Activated naive CD8-positive, alpha-beta T cell treated with anti-CD3 and anti-CD28 coated beads, Interleukin-2, amount 50 U/mL, for 24 hours (primary cell): Measurements from ENCODE around the gene DNAAF5.

ENCODE experiments used
- ATAC-seq: fragments of 150-1000 bp; cut with Tn5 transposase; one replicate; pipeline ENCODE4 v1.10.0; 2021
- DNase-seq: peaks from one replicate; pipeline ENCODE4 v3.0.0; 2021
- H3K27ac Mint-ChIP-seq: one replicate; pipeline ENCODE4 v1.8.0; 2021; ENCODE audit warnings: mild to moderate bottlenecking, mixed read lengths
- H3K27me3 Mint-ChIP-seq: one replicate; pipeline ENCODE4 v1.8.0; 2021; ENCODE audit warnings: mixed read lengths
- H3K36me3 Mint-ChIP-seq: one replicate; pipeline ENCODE4 v1.8.0; 2021; ENCODE audit warnings: low read depth, mixed read lengths
- H3K4me1 Mint-ChIP-seq: one replicate; pipeline ENCODE4 v1.8.0; 2021; ENCODE audit warnings: mixed read lengths
- H3K4me3 Mint-ChIP-seq: one replicate; pipeline ENCODE4 v1.8.0; 2021; ENCODE audit warnings: mild to moderate bottlenecking, moderate library complexity, mixed read lengths
- H3K9me3 Mint-ChIP-seq: one replicate; pipeline ENCODE4 v1.8.0; 2021; ENCODE audit warnings: mixed read lengths

Gene DNAAF5

DNA sequence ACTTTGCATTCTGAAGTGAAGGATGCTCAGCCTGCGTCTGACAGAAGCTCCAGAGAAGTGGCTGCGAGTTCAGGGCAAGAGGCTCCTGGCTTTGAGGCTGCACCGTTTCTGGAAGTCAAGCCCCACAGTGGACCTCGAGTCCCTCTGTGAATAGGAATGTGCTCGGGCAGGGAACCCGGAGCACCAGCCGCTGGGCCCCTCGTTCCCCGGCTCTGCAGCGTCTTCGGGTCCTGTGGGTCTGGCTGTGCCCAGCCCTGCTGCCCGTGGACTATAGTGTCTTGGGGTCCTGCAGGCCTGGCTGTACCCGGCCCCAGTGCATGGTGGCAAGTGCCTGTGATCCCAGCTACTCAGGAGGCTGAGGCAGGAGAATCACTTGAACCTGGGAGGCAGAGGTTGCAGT is 45.9 kb downstream of the DNAAF5 start:
- ATAC-seq, result no peak
- DNase-seq, result no peak
- H3K4me3 Mint-ChIP-seq, result no peak overlapping the region
- H3K36me3 Mint-ChIP-seq, result peaks cover 15% of the 10 kb centered on the region
- no peaks in the 10 kb centered on the region for H3K27me3 Mint-ChIP-seq
- H3K4me1 Mint-ChIP-seq, result no peaks in the 10 kb centered on the region
- H3K9me3 Mint-ChIP-seq, result no peaks in the 10 kb centered on the region
- H3K27ac Mint-ChIP-seq, result no peak overlapping the region

DNA sequence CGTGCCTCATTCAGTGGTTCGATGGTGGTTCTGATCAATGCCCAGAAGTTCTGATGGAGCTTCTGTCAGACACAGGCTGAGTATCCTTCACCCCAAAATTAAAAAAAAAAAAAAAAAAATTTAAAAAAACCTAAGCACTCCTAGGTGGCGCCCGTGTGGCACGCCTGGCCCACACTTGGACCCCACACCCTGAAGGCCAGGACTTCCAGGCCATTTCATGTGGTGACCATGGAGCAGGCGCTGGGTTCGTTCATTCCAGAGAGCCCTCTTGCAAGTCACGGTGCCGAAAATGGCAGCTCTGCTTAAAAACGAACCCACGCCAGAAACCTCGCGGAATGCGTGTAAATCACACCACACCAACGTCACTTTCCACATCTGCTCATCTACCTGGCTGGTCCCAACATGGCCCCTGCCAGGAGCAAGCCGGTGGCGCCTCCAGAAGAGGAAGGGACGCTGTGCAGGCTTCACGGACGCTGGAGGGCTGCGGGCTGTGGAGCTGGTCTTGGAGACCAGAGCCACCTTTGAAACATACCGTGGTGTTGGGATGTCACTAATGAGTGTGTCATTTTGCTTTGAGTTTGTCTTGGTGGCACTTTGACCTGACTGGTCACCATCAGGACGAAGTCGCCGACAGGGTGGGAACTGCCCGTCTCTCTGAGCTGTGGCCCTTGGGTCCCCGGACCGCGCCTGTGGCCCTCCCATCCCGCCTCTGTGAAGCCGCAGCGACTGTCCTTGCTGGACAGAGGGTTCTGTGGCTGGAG is 46.5 kb downstream of the DNAAF5 start:
- H3K4me1 Mint-ChIP-seq, result no peaks in the 10 kb centered on the region

DNA sequence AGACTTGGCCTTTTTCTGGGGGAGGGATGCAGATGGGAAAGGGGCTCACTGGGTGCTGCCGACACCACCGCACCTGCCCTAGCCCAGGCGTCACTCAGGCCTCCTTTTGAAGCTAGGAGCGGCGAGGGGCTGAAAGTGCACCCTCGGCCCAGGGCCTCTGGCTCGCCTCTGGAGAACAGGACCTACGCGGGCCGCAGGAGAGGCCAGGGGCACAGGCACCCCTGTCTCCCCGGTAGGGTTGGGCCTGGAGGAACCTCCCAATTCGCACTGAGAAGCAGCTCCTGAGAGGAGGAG is 47.1 kb downstream of the DNAAF5 start:
- H3K27me3 Mint-ChIP-seq, result no peaks in the 10 kb centered on the region
- H3K4me1 Mint-ChIP-seq, result no peaks in the 10 kb centered on the region
- no peaks in the 10 kb centered on the region for H3K9me3 Mint-ChIP-seq
- ATAC-seq, result no peak
- H3K27ac Mint-ChIP-seq, result no peak overlapping the region
- H3K4me3 Mint-ChIP-seq, result no peak overlapping the region
- peaks cover 11% of the 10 kb centered on the region for H3K36me3 Mint-ChIP-seq
- DNase-seq, result no peak

More for the DNA sequence above, 46.5 kb downstream of the DNAAF5 start:
- H3K4me3 Mint-ChIP-seq, result no peak overlapping the region
- no peaks in the 10 kb centered on the region for H3K9me3 Mint-ChIP-seq
- H3K27ac Mint-ChIP-seq, result no peak overlapping the region
- no peaks in the 10 kb centered on the region for H3K27me3 Mint-ChIP-seq
- ATAC-seq (no peak), DNase-seq (no peak)
- peaks cover 13% of the 10 kb centered on the region for H3K36me3 Mint-ChIP-seq

DNA sequence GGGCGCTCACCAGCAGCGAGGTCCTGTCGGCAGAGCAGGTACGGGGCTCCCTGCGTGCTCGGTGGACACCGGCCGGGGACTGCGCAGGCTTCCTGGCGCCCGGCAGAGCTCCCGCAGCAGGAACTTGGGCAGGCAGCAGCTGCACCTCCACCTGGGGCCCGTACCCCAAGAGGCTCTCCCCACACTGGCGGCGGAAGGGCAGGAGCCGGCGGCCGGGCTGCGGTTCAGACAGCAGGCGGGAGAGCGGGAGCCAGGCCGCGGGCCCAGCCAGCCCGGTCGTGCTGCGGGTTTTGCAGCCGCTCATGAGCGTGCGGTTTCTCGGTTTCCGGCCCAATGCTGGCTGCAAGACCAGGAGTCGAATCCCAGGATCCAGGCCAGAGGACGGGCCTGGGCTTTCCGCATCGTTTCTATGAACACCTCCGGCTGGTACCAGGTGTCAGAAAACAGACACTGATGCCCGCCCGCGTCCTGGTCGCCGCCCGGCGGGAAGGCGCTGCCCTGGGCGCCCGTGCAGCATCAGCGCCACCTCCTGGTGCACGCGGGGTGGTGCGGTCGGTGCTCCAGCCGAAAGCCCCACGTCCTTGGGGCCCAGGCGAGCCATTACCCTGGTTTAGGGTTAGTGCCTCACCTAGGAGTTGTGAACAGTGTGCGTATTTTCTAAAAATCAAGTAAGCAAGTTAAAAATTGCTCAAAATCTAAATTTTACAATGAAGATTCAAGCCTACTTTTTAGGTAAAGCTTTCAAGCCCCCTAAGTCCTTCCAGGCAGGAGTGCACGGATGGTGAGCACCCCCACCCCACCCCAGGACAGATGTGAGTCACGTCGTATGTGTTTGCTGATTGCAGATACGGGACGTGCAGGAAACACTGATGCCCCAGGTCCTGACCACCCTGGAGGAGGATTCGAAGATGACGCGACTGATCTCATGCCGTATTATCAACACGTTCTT is 47.9 kb downstream of the DNAAF5 start:
- H3K27ac Mint-ChIP-seq, result no peak overlapping the region
- H3K9me3 Mint-ChIP-seq, result no peaks in the 10 kb centered on the region
- H3K4me1 Mint-ChIP-seq, result no peaks in the 10 kb centered on the region
- H3K27me3 Mint-ChIP-seq, result no peaks in the 10 kb centered on the region
- DNase-seq, result peak; percentile 76
- H3K36me3 Mint-ChIP-seq, result peaks cover 11% of the 10 kb centered on the region
- no peak overlapping the region for H3K4me3 Mint-ChIP-seq
- ATAC-seq, result peak; percentile 59

DNA sequence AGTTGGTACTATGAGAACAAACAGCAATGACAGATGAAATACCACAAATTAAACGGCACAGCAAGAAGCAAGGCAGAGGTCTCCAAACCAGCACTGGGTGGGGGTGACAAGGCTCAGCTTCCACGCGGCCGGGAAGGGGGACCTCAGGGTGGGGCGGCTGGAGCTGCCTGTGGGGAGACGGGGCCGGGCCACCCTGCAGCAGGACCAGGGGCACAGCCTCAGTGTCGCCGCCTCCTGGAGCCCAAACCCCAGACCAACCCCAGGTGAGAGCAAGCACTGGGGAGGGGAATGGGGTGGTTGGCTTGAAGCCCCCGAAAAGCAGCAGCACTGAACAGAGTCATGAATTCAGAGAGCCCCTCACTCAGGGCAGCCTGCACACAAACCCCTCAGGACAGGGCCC is 49.9 kb downstream of the DNAAF5 start:
- H3K9me3 Mint-ChIP-seq, result no peaks in the 10 kb centered on the region
- H3K4me1 Mint-ChIP-seq, result no peaks in the 10 kb centered on the region
- no peak overlapping the region for H3K4me3 Mint-ChIP-seq
- no peak for ATAC-seq
- peaks cover 19% of the 10 kb centered on the region for H3K36me3 Mint-ChIP-seq
- H3K27me3 Mint-ChIP-seq, result no peaks in the 10 kb centered on the region
- no peak overlapping the region for H3K27ac Mint-ChIP-seq
- DNase-seq, result no peak

DNA sequence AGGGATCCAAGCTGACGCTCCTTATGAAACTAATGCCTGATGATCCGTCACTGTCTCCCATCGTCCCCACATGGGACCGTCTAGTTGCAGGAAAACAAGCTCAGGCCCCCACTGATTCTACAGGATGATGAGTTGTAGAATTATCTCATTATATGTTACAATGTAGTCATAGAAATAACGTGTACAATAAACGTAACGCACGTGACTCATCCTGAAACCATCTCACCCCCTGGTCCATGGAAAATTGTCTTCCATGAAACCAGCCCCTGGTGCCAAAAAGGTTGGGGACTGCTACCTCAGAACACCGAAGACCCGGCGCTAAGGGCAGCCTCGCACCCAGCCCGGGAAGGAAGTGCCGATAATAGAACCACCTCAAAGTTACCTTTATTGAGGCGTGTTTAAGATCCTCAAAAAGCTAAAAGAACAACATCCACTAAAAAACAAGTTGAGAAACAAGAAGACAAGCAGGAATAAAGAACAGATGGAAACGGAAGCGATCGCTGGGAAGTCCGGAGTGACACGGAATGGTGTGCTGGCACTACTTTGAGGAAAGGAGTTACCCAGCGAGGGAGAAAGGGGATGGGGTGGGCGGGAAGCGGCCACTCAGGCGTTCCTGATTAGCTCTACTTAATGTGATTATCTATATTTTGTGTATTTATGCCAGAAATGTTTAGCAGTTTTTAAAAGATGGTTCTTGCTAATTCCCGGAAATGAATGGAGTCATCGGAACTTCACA is 50.7 kb downstream of the DNAAF5 start:
- H3K36me3 Mint-ChIP-seq, result peaks cover 25% of the 10 kb centered on the region
- H3K4me3 Mint-ChIP-seq, result no peak overlapping the region
- no peak for ATAC-seq
- no peak for DNase-seq
- no peak overlapping the region for H3K27ac Mint-ChIP-seq
- no peaks in the 10 kb centered on the region for H3K27me3 Mint-ChIP-seq
- no peaks in the 10 kb centered on the region for H3K4me1 Mint-ChIP-seq
- no peaks in the 10 kb centered on the region for H3K9me3 Mint-ChIP-seq

DNA sequence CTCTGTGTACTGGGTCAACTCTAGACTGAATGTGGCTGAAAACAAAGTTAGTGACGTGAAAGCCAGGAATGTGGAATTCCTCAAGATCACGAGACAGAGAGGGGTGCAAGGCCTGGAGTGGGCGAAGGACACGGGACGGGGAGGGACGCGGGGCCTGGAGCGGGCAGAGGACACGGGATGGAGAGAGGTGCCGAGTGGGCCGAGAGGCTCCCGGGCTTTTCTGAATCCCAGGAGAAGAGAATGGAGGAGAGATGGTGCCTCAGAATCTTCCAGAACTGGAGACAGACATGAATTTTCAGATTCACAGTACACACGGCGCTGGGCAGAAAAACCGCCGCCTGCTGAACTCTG is 51.2 kb downstream of the DNAAF5 start:
- Mint-ChIP-seq H3K27ac (no peak overlapping the region), H3K4me1 (no peaks in the 10 kb centered on the region), H3K36me3 (peaks cover 25% of the 10 kb centered on the region), H3K9me3 (no peaks in the 10 kb centered on the region), H3K4me3 (no peak overlapping the region), H3K27me3 (no peaks in the 10 kb centered on the region)
- ATAC-seq (no peak), DNase-seq (no peak)

DNA sequence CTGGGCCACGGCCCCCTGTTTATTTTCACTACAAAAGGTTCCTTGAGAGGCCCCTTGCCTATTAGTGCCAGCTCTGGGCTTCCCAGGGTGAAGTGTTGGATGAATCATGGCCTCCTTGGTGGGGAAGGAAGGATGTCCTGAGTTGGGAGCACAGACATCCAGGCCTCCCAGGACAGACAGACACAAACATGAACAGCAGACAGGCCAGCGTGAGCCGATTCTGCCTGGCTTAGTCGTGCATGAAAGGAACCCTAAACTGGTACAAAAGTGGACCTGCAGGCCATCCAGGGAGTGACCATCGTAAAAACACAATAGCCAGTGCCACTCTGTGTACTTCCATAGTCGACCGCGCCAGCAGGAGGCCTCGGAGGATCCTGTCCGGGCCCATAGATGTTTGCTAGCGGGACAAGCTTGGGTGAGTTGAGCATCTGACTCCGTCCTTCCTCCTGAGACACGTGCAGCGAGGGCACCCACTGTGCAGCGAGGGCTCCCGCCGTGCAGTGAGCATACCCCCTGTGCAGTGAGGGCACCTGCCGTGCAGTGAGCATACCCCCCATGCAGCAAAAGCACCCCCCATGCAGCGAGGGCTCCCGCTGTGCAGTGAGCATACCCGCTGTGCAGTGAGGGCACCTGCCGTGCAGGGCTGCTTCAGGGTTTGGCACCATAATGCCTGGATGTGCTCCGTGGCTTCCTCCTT is 51.9 kb downstream of the DNAAF5 start:
- no peak overlapping the region for H3K4me3 Mint-ChIP-seq
- peaks cover 29% of the 10 kb centered on the region for H3K36me3 Mint-ChIP-seq
- ATAC-seq (no peak), DNase-seq (no peak)
- no peaks in the 10 kb centered on the region for H3K4me1 Mint-ChIP-seq
- no peak overlapping the region for H3K27ac Mint-ChIP-seq
- no peaks in the 10 kb centered on the region for H3K9me3 Mint-ChIP-seq
- no peaks in the 10 kb centered on the region for H3K27me3 Mint-ChIP-seq

DNA sequence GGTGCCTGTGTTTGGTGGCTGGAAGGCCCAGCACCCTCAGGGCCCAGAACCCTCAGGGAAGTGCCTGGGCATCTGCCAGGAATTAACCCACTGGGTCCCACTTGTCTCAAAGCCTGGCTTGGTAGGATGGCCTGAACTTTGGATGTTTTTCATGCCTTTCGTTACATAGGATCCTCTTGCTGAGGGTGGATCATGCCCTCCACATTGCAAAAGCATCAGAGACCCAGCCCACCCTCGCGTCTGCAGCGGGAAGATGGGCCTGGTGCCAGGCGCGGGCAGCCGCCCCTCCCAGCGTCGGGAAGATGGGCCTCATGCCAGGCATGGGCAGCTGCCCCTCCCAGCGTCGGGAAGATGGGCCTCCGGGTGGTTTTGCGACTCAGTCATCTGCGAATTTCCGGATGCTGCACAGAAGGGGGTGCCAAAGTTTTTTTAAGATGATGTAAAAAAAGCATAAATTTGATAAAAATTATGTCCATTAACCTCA is 52.5 kb downstream of the DNAAF5 start:
- H3K27me3 Mint-ChIP-seq, result no peaks in the 10 kb centered on the region
- H3K27ac Mint-ChIP-seq, result no peak overlapping the region
- peaks cover 32% of the 10 kb centered on the region for H3K36me3 Mint-ChIP-seq
- DNase-seq (no peak), ATAC-seq (no peak)
- no peak overlapping the region for H3K4me3 Mint-ChIP-seq
- no peaks in the 10 kb centered on the region for H3K9me3 Mint-ChIP-seq
- H3K4me1 Mint-ChIP-seq, result no peaks in the 10 kb centered on the region

DNA sequence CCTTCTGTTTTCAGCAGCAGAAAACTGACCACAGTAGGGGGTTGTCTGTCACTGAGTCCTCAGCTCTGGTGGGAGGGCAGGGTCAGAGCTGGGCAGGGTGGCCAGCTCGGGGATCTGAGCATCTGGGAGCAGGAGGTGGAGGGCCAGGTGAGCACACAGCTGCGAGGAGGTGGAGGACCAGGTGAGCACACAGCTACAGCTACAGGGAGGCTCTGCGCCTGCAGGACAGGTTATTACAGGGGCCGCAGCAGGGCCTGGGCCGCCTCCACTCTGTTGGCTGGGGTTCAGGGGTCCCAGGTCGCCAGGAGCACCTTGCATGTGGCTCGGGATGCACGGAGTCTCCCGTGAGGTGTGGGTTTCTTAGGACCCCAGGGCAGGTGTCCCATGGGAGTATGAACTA is 53.0 kb downstream of the DNAAF5 start:
- Mint-ChIP-seq H3K4me1 (no peaks in the 10 kb centered on the region), H3K9me3 (no peaks in the 10 kb centered on the region), H3K4me3 (no peak overlapping the region), H3K36me3 (peaks cover 32% of the 10 kb centered on the region), H3K27ac (no peak overlapping the region), H3K27me3 (no peaks in the 10 kb centered on the region)
- ATAC-seq (no peak), DNase-seq (no peak)

DNA sequence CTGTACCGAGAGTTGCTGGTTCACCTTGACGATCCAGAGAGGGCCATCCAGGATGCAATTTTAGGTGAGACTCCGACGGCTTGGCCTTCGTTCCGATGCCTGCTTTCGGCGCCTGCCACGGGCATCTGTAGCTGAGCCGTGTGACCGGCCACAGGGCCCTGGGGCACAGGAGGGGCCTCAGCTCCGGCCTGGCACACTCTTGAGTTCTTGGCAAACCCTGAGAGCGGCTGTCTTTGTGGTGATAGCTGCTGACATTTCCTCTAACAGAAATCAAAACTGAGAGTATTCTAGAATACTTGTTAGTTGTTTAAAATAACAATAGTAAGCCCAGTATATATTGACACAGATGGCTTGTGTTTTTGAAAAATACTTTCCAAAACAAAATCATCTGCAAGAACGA is 53.6 kb downstream of the DNAAF5 start:
- Mint-ChIP-seq H3K9me3 (no peaks in the 10 kb centered on the region), H3K36me3 (peaks cover 38% of the 10 kb centered on the region), H3K27ac (no peak overlapping the region), H3K4me3 (no peak overlapping the region), H3K4me1 (no peaks in the 10 kb centered on the region), H3K27me3 (no peaks in the 10 kb centered on the region)
- ATAC-seq (no peak), DNase-seq (no peak)

DNA sequence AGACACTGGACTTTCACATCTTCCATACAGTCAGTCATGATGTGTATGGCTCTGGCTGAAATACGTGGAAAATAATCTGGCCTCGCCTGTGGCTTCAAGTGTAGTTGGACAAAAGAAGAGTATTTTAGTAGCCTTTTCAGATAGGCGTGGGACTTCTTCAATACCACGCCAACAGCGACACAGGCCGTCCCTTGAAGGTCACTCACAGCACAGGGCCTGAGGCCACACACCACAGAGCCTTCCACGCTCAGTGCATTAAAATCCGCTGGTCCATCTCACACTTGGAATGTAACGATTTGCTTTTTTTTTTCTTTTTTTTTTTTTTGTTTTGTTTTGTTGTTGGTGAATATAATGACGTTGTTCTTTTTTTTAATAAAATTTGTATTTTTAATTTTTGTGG is 54.0 kb downstream of the DNAAF5 start:
- Mint-ChIP-seq H3K4me3 (no peak overlapping the region), H3K36me3 (peaks cover 39% of the 10 kb centered on the region), H3K27me3 (no peaks in the 10 kb centered on the region), H3K9me3 (no peaks in the 10 kb centered on the region), H3K27ac (no peak overlapping the region), H3K4me1 (no peaks in the 10 kb centered on the region)
- ATAC-seq (no peak), DNase-seq (no peak)

DNA sequence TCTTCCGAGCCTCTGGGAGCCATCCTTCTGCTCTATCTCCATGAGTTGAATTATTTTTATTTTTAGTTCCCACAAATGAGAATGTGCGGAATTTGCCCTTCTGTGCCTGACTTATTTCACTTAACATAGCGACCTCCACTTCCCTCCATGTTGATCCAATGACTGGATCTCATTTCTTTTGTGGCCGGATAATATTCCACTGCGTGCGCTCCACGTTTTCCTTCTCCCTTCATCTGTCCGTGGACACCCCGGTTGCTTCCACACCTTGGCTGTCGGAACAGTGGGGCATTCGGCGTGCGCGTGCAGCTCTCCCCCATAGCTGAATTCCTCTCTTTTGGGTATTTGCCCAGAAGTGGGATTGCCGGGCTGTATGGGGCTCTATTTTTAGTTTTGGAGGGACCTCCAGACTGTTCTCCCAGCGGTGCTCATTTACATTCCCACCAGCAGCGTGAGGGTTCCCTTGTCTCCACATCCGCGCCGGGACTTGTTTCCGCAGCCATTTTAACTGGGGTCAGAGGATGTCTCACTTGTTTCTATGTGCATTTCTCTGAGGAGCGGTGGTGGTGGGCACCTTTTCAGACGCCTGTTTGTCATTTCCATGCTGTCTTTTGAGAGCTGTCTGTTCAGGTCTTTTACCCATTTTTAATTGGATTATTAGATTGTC is 54.8 kb downstream of the DNAAF5 start:
- Mint-ChIP-seq H3K27ac (no peak overlapping the region), H3K4me1 (no peaks in the 10 kb centered on the region), H3K36me3 (peaks cover 36% of the 10 kb centered on the region), H3K4me3 (no peak overlapping the region), H3K27me3 (no peaks in the 10 kb centered on the region), H3K9me3 (no peaks in the 10 kb centered on the region)
- DNase-seq, result no peak
- ATAC-seq, result no peak
